CD4-positive, alpha-beta T cell treated with Interleukin-6 at 100 ng/mL for 8 hours (primary cell): ENCODE measurements around the gene MACROH2A2.
"Not testable (repeated sequence)": the region's sequence is repeated elsewhere in the genome, so short reads cannot be mapped to it uniquely, and the experiment has no call there.

ENCODE experiments used
- DNase-seq: peaks from one replicate; pipeline ENCODE4 v3.0.0-alpha.2; 2020; ENCODE audit warnings: mixed read lengths, low spot score

The MACROH2A2 gene

DNA sequence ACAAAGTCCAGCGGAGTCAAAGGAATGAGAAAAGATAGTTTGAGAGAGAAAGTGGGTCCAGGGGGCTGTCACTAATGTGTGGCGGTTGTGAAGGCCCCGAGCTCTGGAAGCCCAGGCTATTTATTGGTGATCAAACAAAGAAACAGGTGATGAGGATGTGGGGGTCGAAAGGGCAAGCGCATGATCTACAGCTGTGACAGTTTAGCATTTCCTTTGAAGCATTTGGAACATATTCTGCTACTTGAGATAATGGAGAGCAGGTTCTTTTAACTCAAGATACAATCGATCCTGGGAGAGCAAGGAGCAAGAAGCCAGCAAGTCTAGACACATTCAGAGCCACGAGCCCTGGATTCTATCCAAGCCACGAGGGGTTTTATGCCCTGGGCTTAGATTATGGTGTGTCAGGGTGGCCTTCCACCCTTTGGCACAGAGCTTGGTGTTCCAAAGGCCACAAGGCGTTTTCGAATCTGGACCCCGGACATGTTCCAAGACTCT lies 48.5 kb downstream of the MACROH2A2 start:
- not testable (repeated sequence) for DNase-seq

DNA sequence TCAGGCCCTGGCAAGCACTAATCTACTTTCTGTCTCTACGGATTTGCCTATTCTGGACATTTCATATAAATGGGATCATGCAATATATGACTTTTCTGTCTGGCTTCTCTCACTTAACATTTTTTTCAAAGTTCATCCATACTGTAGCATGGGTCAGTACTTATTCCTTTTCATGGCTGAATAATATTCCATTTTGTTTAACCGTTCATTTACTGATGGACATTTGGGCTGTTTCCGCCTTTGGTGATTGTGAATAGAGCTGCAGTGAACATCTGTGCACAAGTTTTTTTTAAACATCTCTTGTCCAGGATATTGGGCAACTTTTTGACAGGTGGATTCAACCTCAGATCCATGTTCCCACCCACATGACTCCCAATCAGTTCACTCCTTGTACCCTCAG lies 49.0 kb downstream of the MACROH2A2 start:
- DNase-seq: no peak

DNA sequence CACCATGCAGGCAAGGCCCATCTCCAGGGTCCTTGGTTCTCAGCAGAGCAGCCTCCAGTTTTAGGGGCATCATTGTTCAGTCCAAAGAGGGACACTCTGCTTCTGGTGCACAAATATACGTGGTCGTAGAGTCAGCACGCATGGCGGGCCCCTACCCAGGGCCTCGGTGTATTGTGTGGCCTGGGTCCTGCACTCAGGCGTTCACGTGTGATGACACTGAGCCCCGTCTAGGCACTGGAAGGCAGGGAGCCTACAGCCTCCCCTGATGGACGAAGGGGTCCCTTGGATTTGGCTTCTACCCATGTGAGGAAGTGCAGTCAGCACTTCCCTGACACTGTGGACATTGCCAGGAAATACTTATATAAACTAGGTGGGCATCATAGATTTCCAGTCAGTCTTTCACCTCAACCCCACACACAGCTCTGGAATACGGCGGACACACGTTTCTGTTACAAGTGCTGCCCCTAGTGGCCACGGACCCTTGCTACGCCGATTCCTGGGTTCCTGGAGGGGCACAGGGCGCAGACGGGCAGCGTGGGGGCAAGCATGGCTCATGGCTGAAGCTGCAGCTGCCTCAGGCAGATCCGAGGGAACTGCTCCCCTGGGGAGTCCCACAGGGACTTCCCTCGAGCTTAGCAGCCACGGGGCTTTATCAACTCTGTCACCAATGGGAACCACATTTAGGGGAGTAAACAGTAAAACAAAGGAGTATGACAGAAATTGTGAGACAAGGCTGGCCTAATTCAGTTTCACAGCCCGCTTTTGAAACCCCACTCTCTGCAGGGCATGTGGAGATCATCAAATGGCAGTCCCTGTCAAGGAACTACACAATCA lies 54.5 kb downstream of the MACROH2A2 start:
- DNase-seq: no peak

DNA sequence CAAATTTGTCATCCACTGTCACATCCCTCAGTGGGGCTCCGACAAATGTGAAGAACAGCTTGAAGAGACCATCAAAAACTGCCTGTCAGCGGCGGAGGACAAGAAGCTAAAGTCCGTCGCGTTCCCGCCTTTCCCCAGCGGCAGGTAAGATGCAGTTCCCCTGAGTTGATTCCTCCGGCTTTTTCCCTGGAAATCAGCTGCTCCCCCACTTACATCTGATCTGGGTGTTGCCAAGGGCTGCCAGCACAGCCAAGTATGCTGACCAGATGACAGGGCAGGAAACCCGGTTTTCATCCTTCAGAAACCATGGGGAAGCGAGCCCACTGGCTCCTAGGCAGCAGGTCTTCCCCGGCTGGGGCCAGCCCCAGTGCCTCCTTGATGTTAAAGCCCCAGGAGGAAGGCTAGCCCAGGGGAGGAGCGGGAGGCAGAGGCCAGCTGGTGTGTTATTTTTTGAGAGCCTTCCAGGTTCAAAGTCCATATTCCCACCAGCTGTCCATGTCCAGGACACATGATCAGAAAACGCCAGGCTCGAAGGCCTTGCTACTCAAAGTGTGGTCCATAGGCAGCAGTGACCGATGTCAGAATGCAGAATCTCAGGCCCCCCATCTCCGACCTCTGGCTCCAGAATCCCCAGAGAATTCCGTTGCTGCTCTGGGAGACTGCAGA lies 56.6 kb downstream of the MACROH2A2 start:
- DNase-seq: no peak

DNA sequence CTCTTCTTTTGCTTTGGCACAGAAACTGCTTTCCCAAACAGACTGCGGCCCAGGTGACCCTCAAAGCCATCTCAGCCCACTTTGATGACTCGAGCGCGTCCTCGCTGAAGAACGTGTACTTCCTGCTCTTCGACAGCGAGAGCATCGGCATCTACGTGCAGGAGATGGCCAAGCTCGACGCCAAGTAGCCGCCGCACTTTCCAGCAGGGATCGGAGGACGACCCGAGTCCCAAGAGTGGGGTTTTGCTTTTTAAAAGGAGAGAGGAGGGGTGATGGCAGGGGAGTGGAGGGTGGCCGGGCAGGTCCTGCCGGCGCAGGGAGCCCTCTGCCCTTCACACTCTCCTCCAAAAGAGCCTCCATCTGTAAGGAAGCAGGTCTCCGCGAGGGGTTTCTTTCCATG lies 58.9 kb downstream of the MACROH2A2 start:
- DNase-seq: no peak

DNA sequence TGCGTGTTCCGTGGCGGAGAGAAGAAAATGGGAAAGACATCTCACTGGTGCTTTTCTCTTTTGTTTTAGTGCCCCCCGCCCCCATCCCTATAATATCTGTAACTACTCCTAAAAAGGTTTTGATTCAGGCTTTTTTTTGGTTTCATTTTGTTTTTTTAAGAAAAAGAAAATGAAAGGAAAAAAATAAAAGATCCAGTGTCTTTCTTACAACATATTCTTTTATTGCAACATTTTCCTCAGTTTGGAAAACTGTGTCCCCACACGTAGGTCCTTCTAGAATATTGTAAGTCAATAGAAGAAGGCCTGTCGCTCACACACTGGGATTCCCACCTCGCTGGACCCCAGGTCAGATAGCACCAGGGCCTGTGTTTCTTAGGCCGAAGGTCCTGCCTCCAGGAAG lies 59.4 kb downstream of the MACROH2A2 start:
- no peak for DNase-seq

DNA sequence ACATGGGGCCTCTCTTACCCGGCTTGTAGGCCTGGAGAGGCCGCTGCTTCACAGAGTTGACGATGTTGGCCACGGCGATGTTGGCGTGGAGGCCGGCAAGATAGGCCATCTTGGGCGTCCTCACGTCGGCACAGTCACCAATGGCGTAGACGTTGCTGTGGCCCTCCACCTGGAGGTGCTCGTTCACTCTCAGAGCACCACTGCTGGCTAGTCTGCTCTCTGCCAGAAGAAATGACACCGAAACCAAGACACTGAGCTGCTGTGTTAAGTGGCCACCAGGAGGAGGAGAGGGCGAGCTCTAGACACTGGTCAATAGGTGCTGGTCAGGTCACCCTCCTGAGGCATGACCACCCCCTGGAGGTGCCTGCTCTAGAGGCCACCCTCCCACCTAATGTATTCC lies 62.3 kb downstream of the MACROH2A2 start:
- no peak for DNase-seq

DNA sequence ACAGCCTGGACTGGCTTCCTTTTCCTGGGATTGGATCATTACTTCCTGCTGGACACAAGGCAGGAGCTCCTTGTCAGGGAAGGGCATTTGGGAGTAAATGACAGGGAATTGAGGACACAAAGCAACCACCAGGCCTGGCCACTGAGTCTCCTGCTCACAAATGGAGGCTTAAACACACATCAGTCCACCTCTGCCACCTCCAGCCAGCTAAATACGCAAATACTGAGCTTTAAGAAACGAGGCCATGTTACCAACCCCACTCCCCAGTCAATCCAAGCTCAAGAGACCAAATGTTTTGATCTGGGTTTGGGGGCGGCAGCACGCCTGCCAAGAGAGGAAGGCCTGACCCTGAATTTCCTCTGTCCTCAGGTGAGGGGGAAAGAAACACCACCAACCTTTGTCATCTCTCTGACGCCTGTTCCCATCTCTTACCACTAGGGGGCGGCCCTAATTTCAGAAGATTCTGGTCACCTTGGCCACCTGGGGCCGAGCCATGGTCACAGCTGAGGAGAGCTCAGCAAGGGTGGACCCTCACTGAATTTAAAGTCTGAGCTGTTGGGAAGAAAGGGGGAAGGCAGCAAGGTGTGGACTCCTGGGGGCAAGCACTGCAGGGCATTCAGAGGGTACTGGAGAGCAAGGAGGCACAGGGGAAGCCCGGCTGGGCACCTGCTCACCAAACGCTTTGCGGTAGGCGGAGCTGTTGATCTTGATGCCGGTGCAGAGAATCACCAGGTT lies 63.5 kb downstream of the MACROH2A2 start:
- peak; percentile 53 for DNase-seq

DNA sequence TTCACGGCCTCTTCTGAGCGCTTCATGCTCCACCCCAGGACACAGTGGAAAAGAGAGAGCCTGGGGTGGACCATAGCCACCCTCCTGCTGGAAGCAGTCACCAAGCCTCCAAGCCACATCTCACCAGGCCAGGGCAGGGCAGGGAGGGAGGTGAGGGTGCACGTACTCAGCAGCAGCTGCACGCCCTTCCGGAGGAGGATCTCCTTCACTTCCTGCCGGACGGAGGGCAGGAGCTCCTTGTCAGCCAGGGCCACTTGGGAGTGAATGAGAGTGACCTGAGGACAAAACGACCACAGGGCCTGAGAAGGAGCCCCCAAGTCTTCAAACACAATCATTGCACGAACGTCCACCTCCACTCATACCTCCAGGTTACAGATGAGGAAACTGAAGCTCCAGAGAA lies 65.0 kb downstream of the MACROH2A2 start:
- no peak for DNase-seq

DNA sequence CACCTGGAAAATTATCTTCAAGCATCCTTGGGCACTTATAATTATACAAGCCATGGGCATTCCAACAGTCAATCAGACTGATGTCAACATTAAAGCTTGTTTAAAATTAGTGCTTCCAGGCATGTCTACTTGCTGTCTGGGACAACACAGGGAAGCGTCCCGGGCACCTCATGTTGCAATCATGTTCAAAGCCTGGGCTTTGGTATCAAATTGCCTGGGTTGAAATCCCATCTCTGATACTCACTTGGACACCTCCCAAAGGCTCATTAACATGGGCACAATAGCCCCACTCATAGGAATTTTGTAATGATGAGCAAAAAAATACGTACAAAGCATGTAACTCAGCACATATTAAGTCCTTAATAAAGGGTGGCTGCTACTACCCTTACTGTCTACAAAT lies 65.5 kb downstream of the MACROH2A2 start:
- DNase-seq: no peak

DNA sequence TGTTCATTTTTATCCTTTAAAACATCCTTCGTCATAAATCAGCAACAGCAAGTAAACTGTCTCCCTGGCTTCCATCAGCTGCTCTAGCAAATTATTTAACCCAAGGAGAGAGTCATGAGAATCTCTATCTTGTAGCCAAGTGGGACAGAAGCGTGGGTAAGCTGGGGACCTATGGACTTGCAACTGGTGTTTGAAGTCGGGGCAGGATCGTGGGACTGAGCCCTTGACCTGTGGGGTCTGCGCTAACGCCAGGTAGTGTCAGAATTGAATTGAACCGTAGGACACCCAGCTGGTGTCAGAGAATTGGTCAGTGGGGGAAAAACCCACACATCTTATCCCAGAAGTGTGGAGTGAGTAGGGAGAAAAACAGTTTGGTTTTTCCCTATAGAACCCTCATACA lies 66.6 kb downstream of the MACROH2A2 start:
- no peak for DNase-seq

DNA sequence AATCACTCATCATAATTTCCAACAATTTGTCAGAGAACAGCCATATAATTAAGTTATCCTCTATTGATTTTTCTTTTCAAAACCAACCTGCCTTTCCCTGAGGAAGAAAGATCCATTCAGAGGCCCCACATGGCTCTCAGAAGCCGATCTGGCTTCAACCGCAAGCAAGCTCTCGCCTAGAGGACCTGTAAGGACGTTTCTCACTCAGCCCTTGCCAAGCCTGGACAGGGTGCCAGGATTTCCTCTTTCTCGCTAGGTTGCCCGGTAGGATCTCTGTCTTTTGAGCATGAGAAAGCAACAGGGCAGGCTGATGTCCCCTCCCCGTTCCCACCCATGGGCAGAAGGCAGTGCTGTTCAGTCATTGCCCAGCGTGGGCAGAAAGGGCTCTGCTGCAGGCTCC lies 67.0 kb downstream of the MACROH2A2 start:
- DNase-seq: no peak

DNA sequence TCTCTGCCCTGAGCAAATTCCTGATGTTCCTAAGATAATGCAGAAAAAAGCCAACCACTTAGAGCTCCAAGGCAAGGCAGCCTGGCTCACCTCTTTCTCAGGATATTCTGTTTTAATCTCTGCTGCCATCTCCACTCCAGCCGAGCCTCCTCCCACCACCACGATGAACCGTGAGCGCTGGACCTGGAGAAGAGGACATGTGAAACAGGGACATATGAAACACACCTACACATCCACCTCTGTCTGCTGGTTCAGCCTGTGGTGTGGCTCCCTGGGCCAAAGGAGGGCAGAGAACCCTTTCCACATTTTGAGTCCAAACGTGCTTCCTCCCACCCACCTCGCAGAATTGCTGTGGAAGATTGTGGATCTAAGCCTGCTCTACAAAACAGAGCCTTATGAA lies 67.8 kb downstream of the MACROH2A2 start:
- no peak for DNase-seq

DNA sequence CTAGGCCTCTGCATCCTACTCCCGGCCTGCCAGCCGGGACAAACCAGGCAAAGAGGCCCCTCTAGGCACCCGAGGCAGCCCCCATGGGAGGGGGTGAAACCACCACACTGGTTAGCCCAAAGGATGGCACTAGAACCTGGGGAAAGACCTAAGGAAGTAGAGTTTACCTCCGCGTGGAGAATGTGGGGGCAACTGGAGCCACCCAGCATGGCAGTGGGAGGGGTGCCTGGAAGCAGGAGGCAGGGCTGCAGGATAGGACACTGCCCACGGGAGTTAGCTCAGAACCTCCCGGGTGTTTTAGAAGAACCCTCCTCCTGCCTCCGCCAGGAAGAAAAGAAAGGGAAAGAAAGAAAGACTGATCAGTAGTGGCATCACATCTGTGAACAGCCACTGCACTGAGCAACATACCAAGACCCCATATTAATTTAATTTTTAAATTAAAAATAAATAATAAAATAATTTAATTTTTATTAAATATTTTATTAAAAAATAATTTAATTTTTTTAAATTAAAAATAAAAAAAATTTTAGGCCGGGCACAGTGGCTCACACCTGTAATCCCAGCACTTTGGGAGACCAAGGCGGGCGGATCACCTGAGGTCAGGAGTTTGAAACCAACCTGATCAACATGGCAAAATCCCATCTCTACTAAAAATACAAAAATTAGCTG lies 68.8 kb downstream of the MACROH2A2 start:
- DNase-seq: no peak

DNA sequence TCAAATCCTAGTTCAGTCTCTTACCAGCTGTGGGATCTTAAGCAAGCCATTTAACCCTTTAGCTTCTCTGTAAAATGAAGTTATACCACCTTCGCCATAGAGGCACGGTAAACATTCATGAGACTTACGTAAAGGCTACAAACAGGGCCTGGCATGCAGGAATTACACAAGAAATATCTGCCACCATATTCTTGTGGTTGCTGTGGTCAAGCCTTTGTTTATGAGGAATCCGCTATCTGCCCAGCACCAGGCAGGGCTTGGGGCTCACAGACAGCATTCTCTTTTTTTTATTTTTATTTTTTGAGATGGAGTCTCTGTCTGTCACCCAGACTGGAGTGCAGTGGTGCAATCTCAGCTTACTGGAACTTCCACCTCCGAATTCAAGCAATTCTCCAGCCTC lies 70.1 kb downstream of the MACROH2A2 start:
- no peak for DNase-seq

DNA sequence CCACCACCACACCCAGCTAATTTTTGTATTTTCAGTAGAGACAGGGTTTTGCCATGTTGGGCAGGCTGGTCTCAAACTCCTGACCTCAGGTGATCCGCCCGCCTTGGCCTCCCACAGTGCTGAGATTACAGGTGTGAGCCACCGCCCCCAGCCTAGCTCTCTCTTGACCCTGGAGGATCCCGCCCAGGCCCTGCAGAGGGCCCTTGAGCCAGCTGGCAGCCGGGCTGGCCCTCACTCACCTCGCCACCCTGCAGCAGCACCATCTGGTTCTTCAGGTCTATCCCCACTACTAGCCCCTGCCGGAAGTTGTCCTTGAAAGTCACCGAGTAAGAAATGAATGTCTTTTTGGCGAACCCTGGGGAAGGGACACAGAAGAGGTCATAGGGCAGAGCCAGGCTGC lies 70.5 kb downstream of the MACROH2A2 start:
- DNase-seq: not testable (repeated sequence)

DNA sequence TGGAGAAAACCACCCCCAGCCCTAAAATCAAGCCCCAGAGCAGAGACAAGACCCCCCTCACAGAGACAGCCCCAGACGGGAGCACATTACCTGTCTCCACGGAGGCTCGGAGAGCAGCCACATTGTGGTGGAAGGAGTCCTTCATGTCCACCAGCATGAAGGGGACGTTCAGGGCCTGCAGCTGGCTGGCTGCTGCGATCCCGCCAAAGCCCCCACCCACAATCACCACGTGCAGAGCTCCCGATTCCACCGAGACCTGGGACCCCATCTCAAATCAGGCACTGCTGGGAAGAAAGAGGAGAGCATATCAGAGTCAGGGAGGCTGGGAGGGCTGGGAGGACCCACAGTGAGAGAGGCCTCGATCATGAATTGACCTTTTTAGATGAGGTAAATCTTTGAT lies 71.2 kb downstream of the MACROH2A2 start:
- DNase-seq: no peak

DNA sequence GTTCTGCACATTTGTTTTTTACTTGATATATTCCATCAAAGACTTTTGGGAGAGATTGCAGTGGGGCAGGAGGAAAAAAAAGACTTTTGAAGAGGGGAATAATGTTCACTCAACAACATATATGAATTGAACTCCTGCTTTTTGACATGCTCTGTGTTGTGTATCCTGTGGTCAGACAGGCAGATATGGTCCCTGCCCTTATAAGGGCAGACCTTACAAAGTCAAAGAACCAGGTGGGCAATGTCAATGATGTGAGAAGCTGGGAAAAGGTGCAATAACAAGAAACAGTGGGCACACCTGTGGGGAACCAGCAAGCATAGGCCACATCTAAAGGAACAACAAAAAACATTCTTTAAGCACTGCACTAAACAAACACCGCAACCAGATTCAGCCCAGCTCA lies 71.8 kb downstream of the MACROH2A2 start:
- no peak for DNase-seq

DNA sequence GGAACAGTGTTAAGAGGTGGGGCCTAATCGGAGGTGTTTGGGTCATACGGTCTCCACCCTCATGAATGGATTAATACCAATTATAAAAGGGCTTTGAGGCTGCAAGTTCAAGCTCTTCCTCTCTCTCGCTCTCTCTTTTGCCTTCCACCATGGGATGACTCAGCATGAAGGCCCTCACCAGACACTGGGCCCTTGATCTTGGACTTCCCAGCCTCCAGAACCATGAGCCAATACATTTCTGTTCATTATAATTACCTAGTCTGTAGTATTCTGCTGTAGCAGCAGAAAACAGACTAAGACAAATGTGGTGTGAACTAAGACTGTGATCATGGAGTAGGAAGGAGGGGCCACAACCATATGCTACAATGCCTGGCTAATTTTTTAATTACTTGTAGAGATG lies 72.3 kb downstream of the MACROH2A2 start:
- DNase-seq: no peak

DNA sequence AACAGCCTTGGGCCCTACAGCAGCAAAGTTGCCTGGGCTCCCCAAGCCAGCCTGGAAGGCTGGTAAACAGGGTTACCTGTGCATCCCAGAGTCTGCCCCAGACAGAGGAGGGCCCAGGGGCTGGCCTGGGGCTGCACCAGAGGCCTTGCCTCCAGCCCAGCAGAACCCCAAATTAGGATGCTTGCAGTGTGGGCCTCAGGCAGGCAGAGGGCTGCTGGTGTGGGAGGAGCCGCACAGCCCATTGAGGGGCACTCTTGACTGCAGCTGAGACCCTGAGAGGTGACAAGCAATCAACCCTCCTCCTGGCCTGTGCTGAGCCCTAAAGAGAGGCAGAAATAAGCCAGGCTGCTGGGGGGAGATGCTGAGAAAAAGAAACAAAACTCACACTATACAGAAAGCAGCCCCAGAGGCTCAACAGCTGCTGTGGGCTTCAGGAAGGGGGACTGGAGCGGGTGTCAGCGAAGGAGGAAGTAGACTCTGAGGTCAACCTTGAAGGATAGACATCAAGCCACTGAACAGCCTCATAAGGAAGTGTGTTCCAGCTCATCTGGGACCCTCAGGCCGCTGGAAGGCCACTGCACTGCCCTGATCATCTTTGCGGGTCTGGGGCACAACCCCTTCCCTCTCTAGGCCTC lies 73.4 kb downstream of the MACROH2A2 start:
- DNase-seq: no peak

DNA sequence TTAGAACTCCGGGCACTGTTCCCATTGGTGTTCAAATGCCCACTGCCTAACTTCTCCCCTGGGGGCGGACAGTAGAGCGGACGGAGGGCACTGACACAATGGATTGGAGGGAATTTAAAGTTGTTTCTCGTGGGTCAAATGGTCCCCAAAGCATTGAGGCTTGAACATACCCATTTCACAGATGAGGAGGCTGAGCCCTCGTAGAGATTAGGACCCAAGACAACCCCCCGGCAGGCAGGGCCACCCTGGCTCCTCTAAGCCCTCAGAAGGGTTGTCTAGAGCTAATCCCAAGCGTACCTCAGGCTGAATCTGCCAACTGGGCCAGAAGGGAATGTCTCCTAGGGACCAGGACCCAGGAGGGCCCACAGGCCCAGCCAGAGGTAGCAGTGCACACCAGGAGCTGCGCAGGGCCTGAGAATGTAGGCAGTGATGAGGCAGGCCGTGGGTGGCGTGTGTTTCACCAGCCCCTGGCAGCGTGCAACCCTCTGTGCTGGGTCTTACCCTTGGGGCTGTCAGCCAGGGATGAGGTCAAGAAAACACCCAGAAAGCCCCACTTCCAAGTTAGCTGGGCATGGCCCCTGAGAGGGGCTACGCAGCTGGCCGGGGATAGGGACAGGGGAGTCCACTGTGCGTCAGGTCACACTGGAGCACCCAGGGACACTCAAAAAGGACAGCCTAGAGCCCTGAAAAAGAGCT lies 74.2 kb downstream of the MACROH2A2 start:
- no peak for DNase-seq
